K562 (cell line): Measurements from ENCODE around the gene PRDM4. TPM values are rescaled to one million over a fixed set of nuclear protein-coding genes. Genes with fewer than 3 reads are reported as not detected.
"Not testable (repeated sequence)": the region's sequence is repeated elsewhere in the genome, so short reads cannot be mapped to it uniquely, and the experiment has no call there.

ENCODE experiments used
- ATAC-seq: fragments of 200-7000 bp; cut with Tn5 transposase; 3 replicates; pipeline ENCODE4 v1.9.1; 2020; ENCODE audit warnings: moderate library complexity
- BruUV-seq: library from RNA; stranded (reverse); fragments of 400-500 nt; replicated peaks from 2 replicates; lab custom pipeline; 2021; lab: Mats Ljungman, UMichigan
- CTCF ChIA-PET: fragments of 300-600 bp; formaldehyde crosslinking; extraction: SDS; loops from one replicate; lab custom pipeline; 2021; ENCODE audit warnings: low intra/inter-chr PET ratio; lab: Yijun Ruan, JAX
- POLR2A ChIA-PET: fragments of 300-600, 350-650 bp; sonication (Branson Sonifier 250); formaldehyde crosslinking; extraction: SDS; loops from one replicate; lab custom pipeline; 2021; ENCODE audit warnings: antibody characterized with exemption, inconsistent platforms; lab: Yijun Ruan, JAX
- DNase-seq, 4 experiments: peaks; one replicate each; pipeline versions ENCODE4 v3.0.0 to v3.0.0-alpha.2; 2011 to 2018; ENCODE audit warnings: low spot score in 3 of 4, mixed read lengths in 3 of 4; ENCODE audit errors: extremely low read depth in 1 of 4
- FAIRE-seq: peaks from 2 replicates; lab custom pipeline; 2011; peaks lifted over from hg19 to GRCh38; lab: Jason Lieb, UNC
- H2AFZ ChIP-seq: 2 replicates; pipeline ENCODE4 v1.6.0; 2011; ENCODE audit warnings: low read depth, low read length, control low read depth, inconsistent platforms
- H3K27ac ChIP-seq: fragments of 200-600 bp; 3 replicates; pipeline ENCODE4 v1.8.0; 2011; ENCODE audit warnings: low read depth, mild to moderate bottlenecking, control low read depth, inconsistent platforms, low read length, moderate library complexity, mixed read lengths; ENCODE audit errors: extremely low read depth
- H3K27me3 ChIP-seq, 2 experiments: fragments of 300-600 bp in 1 of 2; 2 replicates in 1 of 2; 3 replicates in 1 of 2; pipeline versions ENCODE4 v1.6.0 to v1.8.0; 2011; ENCODE audit warnings: inconsistent platforms in 2 of 2, low read length in 2 of 2, mild to moderate bottlenecking in 1 of 2, mixed read lengths in 1 of 2, moderate library complexity in 1 of 2; ENCODE audit not compliant: control insufficient read depth in 2 of 2, insufficient read depth in 2 of 2
- H3K36me3 ChIP-seq: fragments of 300-600 bp; 3 replicates; pipeline ENCODE4 v1.8.0; 2011; ENCODE audit warnings: mild to moderate bottlenecking, low read length, inconsistent platforms; ENCODE audit not compliant: control insufficient read depth, insufficient read depth
- H3K4me1 ChIP-seq, 2 experiments: fragments of 200-600 bp in 1 of 2; replicated peaks in 1 of 2; 2 replicates in 1 of 2; 3 replicates in 1 of 2; pipeline versions ENCODE4 v1.5.1 to v1.8.0; 2011; ENCODE audit warnings: inconsistent platforms in 2 of 2, low read length in 2 of 2, mild to moderate bottlenecking in 1 of 2, mixed read lengths in 1 of 2, moderate library complexity in 1 of 2; ENCODE audit not compliant: control insufficient read depth in 2 of 2, insufficient read depth in 2 of 2
- H3K4me2 ChIP-seq: 2 replicates; pipeline ENCODE4 v1.6.1; 2011; ENCODE audit warnings: low read length, control low read depth, inconsistent platforms, mixed read lengths; ENCODE audit not compliant: insufficient read depth
- H3K4me3 ChIP-seq: fragments of 200-600 bp; sonication (generic), shearing (Covaris generic); 2 replicates; pipeline ENCODE4 v1.5.1; 2016; ENCODE audit warnings: control low read depth, inconsistent platforms
- H3K79me2 ChIP-seq: fragments of 200-600 bp; 3 replicates; pipeline ENCODE4 v1.8.0; 2011; ENCODE audit warnings: low read length, inconsistent platforms; ENCODE audit not compliant: control insufficient read depth, insufficient read depth
- H3K9ac ChIP-seq, 2 experiments: 2 replicates each; pipeline versions ENCODE4 v1.6.0 to v1.6.1; 2011; ENCODE audit warnings: low read depth in 2 of 2, low read length in 2 of 2, control low read depth in 1 of 2, inconsistent platforms in 1 of 2, mild to moderate bottlenecking in 1 of 2, mixed read lengths in 1 of 2; ENCODE audit not compliant: insufficient read depth in 1 of 2
- H3K9me1 ChIP-seq: one replicate; pipeline ENCODE4 v1.6.0; 2011; ENCODE audit warnings: inconsistent platforms, mild to moderate bottlenecking, low read length, moderate library complexity; ENCODE audit not compliant: control insufficient read depth, insufficient read depth
- H3K9me3 ChIP-seq: replicated peaks from 2 replicates; pipeline ENCODE4 v1.5.1; 2011; ENCODE audit warnings: low read depth, low read length, inconsistent platforms; ENCODE audit not compliant: control insufficient read depth, insufficient read depth
- H4K20me1 ChIP-seq: replicated peaks from 2 replicates; pipeline ENCODE4 v1.6.1; 2011; ENCODE audit warnings: low read length, inconsistent platforms, mixed read lengths; ENCODE audit not compliant: control insufficient read depth, insufficient read depth
- BACH1 ChIP-seq: fragments of 200-800 bp; sonication (Bioruptor generic); IDR thresholded peaks from 2 replicates; pipeline ENCODE4 v1.6.1; 2016; ENCODE audit warnings: missing genetic modification characterization, missing compliant biosample characterization
- BCOR ChIP-seq: fragments of 450-650 bp; IDR thresholded peaks from 2 replicates; pipeline ENCODE4 v1.6.1; 2016
- C11orf30 ChIP-seq: fragments of 450-650 bp; IDR thresholded peaks from 2 replicates; pipeline ENCODE4 v1.6.1; 2016; ENCODE audit warnings: low read depth, mild to moderate bottlenecking
- MAFF ChIP-seq: IDR thresholded peaks from 2 replicates; pipeline ENCODE4 v1.6.1; 2012; ENCODE audit warnings: low read length, improper control_type of control experiment
- MAFG ChIP-seq: fragments of 450-650 bp; conservative IDR thresholded peaks from 2 replicates; pipeline ENCODE4 v1.6.1; 2016; ENCODE audit warnings: missing genetic modification characterization, missing compliant biosample characterization
- MAFK ChIP-seq: IDR thresholded peaks from 2 replicates; pipeline ENCODE4 v1.6.1; 2011; ENCODE audit warnings: low read length, improper control_type of control experiment
- NFE2 ChIP-seq: IDR thresholded peaks from 2 replicates; pipeline ENCODE4 v1.6.1; 2014; ENCODE audit warnings: antibody characterized with exemption, low read depth
- NFE2L1 ChIP-seq: fragments of 450-650 bp; IDR thresholded peaks from 2 replicates; pipeline ENCODE4 v1.6.1; 2016; ENCODE audit warnings: missing genetic modification characterization, low read depth, mild to moderate bottlenecking, missing compliant biosample characterization, moderate library complexity, borderline replicate concordance
- RAD21 ChIP-seq, 2 experiments: fragments of 250-450 bp in 1 of 2; fragments of 450-650 bp in 1 of 2; sonication (Bioruptor Pico) in 1 of 2; formaldehyde crosslinking in 1 of 2; IDR thresholded peaks in 1 of 2; conservative IDR thresholded peaks in 1 of 2; 2 replicates each; pipeline versions ENCODE4 v1.4.0 to v1.8.0; 2020 to 2022; ENCODE audit warnings: mild to moderate bottlenecking in 2 of 2, moderate library complexity in 1 of 2
- SMARCA4 ChIP-seq: fragments of 450-650 bp; IDR thresholded peaks from 2 replicates; pipeline ENCODE4 v1.6.1; 2016
- ZNF316 ChIP-seq: fragments of 450-650 bp; IDR thresholded peaks from 2 replicates; pipeline ENCODE4 v1.6.1; 2016
- ZNF384 ChIP-seq: IDR thresholded peaks from 2 replicates; pipeline ENCODE4 v1.6.1; 2012; ENCODE audit warnings: low read depth, low read length, improper control_type of control experiment
- WGBS: fragments of 100-300 bp; shearing (Covaris generic); methylation state at CpG from one replicate; pipeline ENCODE4 v1.1.6; 2016; ENCODE audit warnings: low coverage, mixed read lengths; ENCODE audit not compliant: insufficient coverage; ENCODE audit errors: missing lambda C conversion rate; 5-methylcytosine and 5-hydroxymethylcytosine counted together
- in situ Hi-C: fragments of 300-500 bp; cut with MboI; formaldehyde crosslinking; loops from 4 replicates; pipeline ENCODE4 v1.15.0; 2018; ENCODE audit warnings: inconsistent platforms, mixed read lengths
- intact Hi-C: fragments of 100-400 bp; cut with micrococcal nuclease; formaldehyde crosslinking; loops from 2 replicates; pipeline ENCODE4 v1.14.2; 2022
- polyA plus RNA-seq, 8 experiments: library from polyadenylated mRNA; depleted of rRNA in 4 of 8; stranded (reverse) in 5 of 8; unstranded in 3 of 8; fragments of >200 nt; fragmentation: Nextera tagmentation in 2 of 8; fragmentation: Illumina TruSeq in 1 of 8; extraction: Ambion mirVana in 2 of 8; extraction: Trizol in 1 of 8; gene quantifications; 2 replicates each; pipeline versions ENCODE4 v1.2.1 to v1.2.3, GENCODE V29; 2011 to 2014; ENCODE audit warnings: inconsistent platforms in 1 of 8, missing spikeins in 1 of 8
- total RNA-seq, 7 experiments: library from RNA; depleted of rRNA in 6 of 7; stranded (reverse); fragments of >200 nt in 6 of 7; fragmentation: Illumina TruSeq in 2 of 7; extraction: Trizol in 2 of 7; gene quantifications; 2 replicates each; pipeline versions ENCODE4 v1.2.1 to v1.2.3, GENCODE V29; 2011 to 2021; ENCODE audit warnings: low replicate concordance in 1 of 7
- TF ChIP-seq, protein P1 (sequence below), 3 experiments: IDR thresholded peaks in 2 of 3; conservative IDR thresholded peaks in 1 of 3; 2 replicates each; pipeline ENCODE4 v1.5.1; 2011 to 2012; ENCODE audit warnings: low read length in 3 of 3, mild to moderate bottlenecking in 3 of 3, control low read depth in 2 of 3, improper control_type of control experiment in 1 of 3, inconsistent platforms in 1 of 3, low read depth in 1 of 3, mixed read lengths in 1 of 3, moderate library complexity in 1 of 3; ENCODE audit not compliant: insufficient read depth in 2 of 3

PRDM4 gene
- total and polyA plus RNA-seq, 9 of the 15 experiments (the other 6 are each of a cell fraction or from before 2014, with no cell fraction given), result 5.9 to 26.0 (median 20.0) TPM

DNA sequence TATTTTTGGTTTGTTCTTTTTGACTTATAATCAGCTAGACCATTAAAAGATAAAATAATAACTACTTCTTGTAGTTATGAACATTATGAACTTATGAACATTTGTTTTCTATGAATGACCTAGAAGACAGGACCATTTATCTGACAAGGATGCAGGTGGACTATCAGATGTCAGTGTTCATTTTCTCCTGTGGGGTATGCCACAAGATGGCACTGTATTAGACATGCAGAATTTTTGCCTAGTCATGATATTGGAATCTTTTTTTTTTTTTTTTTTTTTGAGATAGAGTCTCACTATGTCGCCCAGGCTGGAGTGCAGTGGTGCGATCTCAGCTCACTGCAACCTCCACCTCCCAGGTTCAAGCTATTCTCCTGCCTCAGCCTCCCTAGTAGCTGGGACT is 65.2 kb downstream of the PRDM4 start:
- H3K9me3 ChIP-seq, H4K20me1 ChIP-seq, intact Hi-C loops, H3K4me2 ChIP-seq, H3K4me3 ChIP-seq, H3K79me2 ChIP-seq, in situ Hi-C loops, H2AFZ ChIP-seq, H3K9ac ChIP-seq, BruUV-seq, H3K27me3 ChIP-seq, H3K27ac ChIP-seq, H3K9me1 ChIP-seq, POLR2A ChIA-PET, H3K4me1 ChIP-seq: not testable (repeated sequence)
- peaks cover 97% of the 10 kb centered on the region for H3K36me3 ChIP-seq
- ATAC-seq, result peak; percentile 67
- CTCF ChIA-PET, result interaction anchor here (0.6 to 1.5 kb wide), 2 partner anchors 124 to 189 kb away, joined by 3 to 6 read pairs; no protein-coding TSS in a partner anchor
- DNase-seq, result peak in 3 of 4 experiments; percentile 25 to 33 (median 28)
- TF ChIP-seq NFE2 (peak; percentile 93), BCOR (peak; percentile 24; the same call in 1 of the 2 replicates), MAFK (peak; percentile 78), MAFG (tag) (peak; percentile 96), SMARCA4 (0 out of 2 replicates have a peak, but pooled peaks have one; percentile 26), RAD21 (CRISPR knock-in tag; conservative IDR thresholded peaks at IDR 0.05 in 1 of 2, IDR thresholded peaks at IDR 0.05 in 1 of 2) (peak in 1 of 2 experiments; percentile 20; a peak in 1 of 4 replicates), NFE2L1 (peak; percentile 65; the same call in 1 of the 2 replicates), ZNF384 (peak; percentile 92), BACH1 (tag) (peak; percentile 87), MAFF (peak; percentile 83), ZNF316 (peak; percentile 97), C11orf30 (peak; percentile 92)
- TF ChIP-seq, protein P1, sequence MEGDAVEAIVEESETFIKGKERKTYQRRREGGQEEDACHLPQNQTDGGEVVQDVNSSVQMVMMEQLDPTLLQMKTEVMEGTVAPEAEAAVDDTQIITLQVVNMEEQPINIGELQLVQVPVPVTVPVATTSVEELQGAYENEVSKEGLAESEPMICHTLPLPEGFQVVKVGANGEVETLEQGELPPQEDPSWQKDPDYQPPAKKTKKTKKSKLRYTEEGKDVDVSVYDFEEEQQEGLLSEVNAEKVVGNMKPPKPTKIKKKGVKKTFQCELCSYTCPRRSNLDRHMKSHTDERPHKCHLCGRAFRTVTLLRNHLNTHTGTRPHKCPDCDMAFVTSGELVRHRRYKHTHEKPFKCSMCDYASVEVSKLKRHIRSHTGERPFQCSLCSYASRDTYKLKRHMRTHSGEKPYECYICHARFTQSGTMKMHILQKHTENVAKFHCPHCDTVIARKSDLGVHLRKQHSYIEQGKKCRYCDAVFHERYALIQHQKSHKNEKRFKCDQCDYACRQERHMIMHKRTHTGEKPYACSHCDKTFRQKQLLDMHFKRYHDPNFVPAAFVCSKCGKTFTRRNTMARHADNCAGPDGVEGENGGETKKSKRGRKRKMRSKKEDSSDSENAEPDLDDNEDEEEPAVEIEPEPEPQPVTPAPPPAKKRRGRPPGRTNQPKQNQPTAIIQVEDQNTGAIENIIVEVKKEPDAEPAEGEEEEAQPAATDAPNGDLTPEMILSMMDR (IDR thresholded peaks at IDR 0.05 in 2 of 3, conservative IDR thresholded peaks at IDR 0.05 in 1 of 3; ENCODE audit: insufficient read depth in 2 of 3, low read depth in 1 of 3, low read length in 3 of 3), result peak in 2 of 3 experiments; percentile 28 to 44; a peak in 2 of 6 replicates
- no CpG with 5 or more reads among the region's 2 CpGs for WGBS
- FAIRE-seq, result peak; percentile 78
